K562 (cell line): ENCODE data around the gene TMA7B. TPM values are rescaled to one million over a fixed set of nuclear protein-coding genes. Genes with fewer than 3 reads are reported as not detected.
A peak's percentile ranks its signal among the peaks of the same experiment; 100 is the strongest.

Experiments
- ATAC-seq: fragments of 200-7000 bp; cut with Tn5 transposase; 3 replicates; pipeline ENCODE4 v1.9.1; 2020; ENCODE audit warnings: moderate library complexity
- BruUV-seq: library from RNA; stranded (reverse); fragments of 400-500 nt; replicated peaks from 2 replicates; lab custom pipeline; 2021; lab: Mats Ljungman, UMichigan
- CTCF ChIA-PET: fragments of 300-600 bp; formaldehyde crosslinking; extraction: SDS; loops from one replicate; lab custom pipeline; 2021; ENCODE audit warnings: low intra/inter-chr PET ratio; lab: Yijun Ruan, JAX
- POLR2A ChIA-PET: fragments of 300-600, 350-650 bp; sonication (Branson Sonifier 250); formaldehyde crosslinking; extraction: SDS; loops from one replicate; lab custom pipeline; 2021; ENCODE audit warnings: antibody characterized with exemption, inconsistent platforms; lab: Yijun Ruan, JAX
- DNase-seq, 4 experiments: peaks; one replicate each; pipeline versions ENCODE4 v3.0.0 to v3.0.0-alpha.2; 2011 to 2018; ENCODE audit warnings: low spot score in 3 of 4, mixed read lengths in 3 of 4; ENCODE audit errors: extremely low read depth in 1 of 4
- FAIRE-seq: peaks from 2 replicates; lab custom pipeline; 2011; peaks lifted over from hg19 to GRCh38; lab: Jason Lieb, UNC
- H2AFZ ChIP-seq: 2 replicates; pipeline ENCODE4 v1.6.0; 2011; ENCODE audit warnings: low read depth, low read length, control low read depth, inconsistent platforms
- H3K27ac ChIP-seq: fragments of 200-600 bp; 3 replicates; pipeline ENCODE4 v1.8.0; 2011; ENCODE audit warnings: low read depth, mild to moderate bottlenecking, control low read depth, inconsistent platforms, low read length, moderate library complexity, mixed read lengths; ENCODE audit errors: extremely low read depth
- H3K27me3 ChIP-seq, 2 experiments: fragments of 300-600 bp in 1 of 2; 2 replicates in 1 of 2; 3 replicates in 1 of 2; pipeline versions ENCODE4 v1.6.0 to v1.8.0; 2011; ENCODE audit warnings: inconsistent platforms in 2 of 2, low read length in 2 of 2, mild to moderate bottlenecking in 1 of 2, mixed read lengths in 1 of 2, moderate library complexity in 1 of 2; ENCODE audit not compliant: control insufficient read depth in 2 of 2, insufficient read depth in 2 of 2
- H3K36me3 ChIP-seq: fragments of 300-600 bp; 3 replicates; pipeline ENCODE4 v1.8.0; 2011; ENCODE audit warnings: mild to moderate bottlenecking, low read length, inconsistent platforms; ENCODE audit not compliant: control insufficient read depth, insufficient read depth
- H3K4me1 ChIP-seq, 2 experiments: fragments of 200-600 bp in 1 of 2; replicated peaks in 1 of 2; 2 replicates in 1 of 2; 3 replicates in 1 of 2; pipeline versions ENCODE4 v1.5.1 to v1.8.0; 2011; ENCODE audit warnings: inconsistent platforms in 2 of 2, low read length in 2 of 2, mild to moderate bottlenecking in 1 of 2, mixed read lengths in 1 of 2, moderate library complexity in 1 of 2; ENCODE audit not compliant: control insufficient read depth in 2 of 2, insufficient read depth in 2 of 2
- H3K4me2 ChIP-seq: 2 replicates; pipeline ENCODE4 v1.6.1; 2011; ENCODE audit warnings: low read length, control low read depth, inconsistent platforms, mixed read lengths; ENCODE audit not compliant: insufficient read depth
- H3K4me3 ChIP-seq: fragments of 200-600 bp; sonication (generic), shearing (Covaris generic); 2 replicates; pipeline ENCODE4 v1.5.1; 2016; ENCODE audit warnings: control low read depth, inconsistent platforms
- H3K79me2 ChIP-seq: fragments of 200-600 bp; 3 replicates; pipeline ENCODE4 v1.8.0; 2011; ENCODE audit warnings: low read length, inconsistent platforms; ENCODE audit not compliant: control insufficient read depth, insufficient read depth
- H3K9ac ChIP-seq, 2 experiments: 2 replicates each; pipeline versions ENCODE4 v1.6.0 to v1.6.1; 2011; ENCODE audit warnings: low read depth in 2 of 2, low read length in 2 of 2, control low read depth in 1 of 2, inconsistent platforms in 1 of 2, mild to moderate bottlenecking in 1 of 2, mixed read lengths in 1 of 2; ENCODE audit not compliant: insufficient read depth in 1 of 2
- H3K9me1 ChIP-seq: one replicate; pipeline ENCODE4 v1.6.0; 2011; ENCODE audit warnings: inconsistent platforms, mild to moderate bottlenecking, low read length, moderate library complexity; ENCODE audit not compliant: control insufficient read depth, insufficient read depth
- H3K9me3 ChIP-seq: replicated peaks from 2 replicates; pipeline ENCODE4 v1.5.1; 2011; ENCODE audit warnings: low read depth, low read length, inconsistent platforms; ENCODE audit not compliant: control insufficient read depth, insufficient read depth
- H4K20me1 ChIP-seq: replicated peaks from 2 replicates; pipeline ENCODE4 v1.6.1; 2011; ENCODE audit warnings: low read length, inconsistent platforms, mixed read lengths; ENCODE audit not compliant: control insufficient read depth, insufficient read depth
- KLF13 ChIP-seq: fragments of 450-650 bp; IDR thresholded peaks from 2 replicates; pipeline ENCODE4 v1.6.1; 2016; ENCODE audit warnings: missing genetic modification characterization, low read depth, mild to moderate bottlenecking, missing compliant biosample characterization, moderate library complexity, borderline replicate concordance
- POLR2G ChIP-seq: fragments of 200-400 bp; formaldehyde crosslinking; IDR thresholded peaks from 2 replicates; pipeline ENCODE4 v1.6.1; 2017; ENCODE audit warnings: low read depth, mild to moderate bottlenecking, antibody characterized with exemption, low read length, moderate library complexity
- RBFOX2 ChIP-seq: fragments of 200-400 bp; formaldehyde crosslinking; IDR thresholded peaks from 2 replicates; pipeline ENCODE4 v1.6.1; 2017; ENCODE audit warnings: low read depth, mild to moderate bottlenecking, low read length, moderate library complexity
- SETDB1 ChIP-seq: IDR thresholded peaks from one replicate; pipeline ENCODE4 v1.6.1; 2012; ENCODE audit warnings: low read length, control low read depth, inconsistent platforms
- ZKSCAN8 ChIP-seq: fragments of 200-800 bp; sonication (Bioruptor generic); IDR thresholded peaks from 2 replicates; pipeline ENCODE4 v1.6.1; 2016; ENCODE audit warnings: missing genetic modification characterization, missing compliant biosample characterization
- ZNF584 ChIP-seq: fragments of 200-800 bp; sonication (Bioruptor generic); IDR thresholded peaks from 2 replicates; pipeline ENCODE4 v1.6.1; 2016; ENCODE audit warnings: low read depth, mild to moderate bottlenecking, missing genetic modification characterization, missing compliant biosample characterization
- WGBS: fragments of 100-300 bp; shearing (Covaris generic); methylation state at CpG from one replicate; pipeline ENCODE4 v1.1.6; 2016; ENCODE audit warnings: low coverage, mixed read lengths; ENCODE audit not compliant: insufficient coverage; ENCODE audit errors: missing lambda C conversion rate; 5-methylcytosine and 5-hydroxymethylcytosine counted together
- in situ Hi-C: fragments of 300-500 bp; cut with MboI; formaldehyde crosslinking; loops from 4 replicates; pipeline ENCODE4 v1.15.0; 2018; ENCODE audit warnings: inconsistent platforms, mixed read lengths
- intact Hi-C: fragments of 100-400 bp; cut with micrococcal nuclease; formaldehyde crosslinking; loops from 2 replicates; pipeline ENCODE4 v1.14.2; 2022
- polyA plus RNA-seq, 8 experiments: library from polyadenylated mRNA; depleted of rRNA in 4 of 8; stranded (reverse) in 5 of 8; unstranded in 3 of 8; fragments of >200 nt; fragmentation: Nextera tagmentation in 2 of 8; fragmentation: Illumina TruSeq in 1 of 8; extraction: Ambion mirVana in 2 of 8; extraction: Trizol in 1 of 8; gene quantifications; 2 replicates each; pipeline versions ENCODE4 v1.2.1 to v1.2.3, GENCODE V29; 2011 to 2014; ENCODE audit warnings: inconsistent platforms in 1 of 8, missing spikeins in 1 of 8
- total RNA-seq, 7 experiments: library from RNA; depleted of rRNA in 6 of 7; stranded (reverse); fragments of >200 nt in 6 of 7; fragmentation: Illumina TruSeq in 2 of 7; extraction: Trizol in 2 of 7; gene quantifications; 2 replicates each; pipeline versions ENCODE4 v1.2.1 to v1.2.3, GENCODE V29; 2011 to 2021; ENCODE audit warnings: low replicate concordance in 1 of 7
- TF ChIP-seq, protein P1 (sequence below): sonication (generic); formaldehyde crosslinking; IDR thresholded peaks from 2 replicates; pipeline ENCODE4 v1.8.0; 2023; ENCODE audit warnings: missing genetic modification reagents, mild to moderate bottlenecking, borderline replicate concordance
- TF ChIP-seq, protein P2 (sequence below): fragments of 200-800 bp; sonication (Bioruptor generic); IDR thresholded peaks from 2 replicates; pipeline ENCODE4 v1.6.1; 2017; ENCODE audit warnings: missing genetic modification characterization, missing compliant biosample characterization

The TMA7B gene
- total and polyA plus RNA-seq, 9 of the 15 experiments (the other 6 are each of a cell fraction or from before 2014, with no cell fraction given), result 5.6 to 14.2 (median 11.8) TPM

DNA sequence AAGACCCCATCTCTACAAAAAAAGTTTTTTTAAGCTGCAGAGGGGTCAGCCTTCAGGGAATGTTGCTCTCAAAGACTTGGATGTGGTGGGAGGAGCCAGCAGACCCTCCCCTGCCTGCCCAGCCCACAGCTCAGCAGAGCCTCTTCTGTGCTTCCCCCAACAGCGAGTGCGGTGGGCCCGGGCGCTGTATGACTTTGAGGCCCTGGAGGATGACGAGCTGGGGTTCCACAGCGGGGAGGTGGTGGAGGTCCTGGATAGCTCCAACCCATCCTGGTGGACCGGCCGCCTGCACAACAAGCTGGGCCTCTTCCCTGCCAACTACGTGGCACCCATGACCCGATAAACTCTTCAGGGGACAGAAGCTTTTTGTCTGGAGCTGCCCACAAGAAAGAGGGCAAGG is 10.5 kb downstream of the TMA7B start:
- no peak overlapping the region for H3K9ac ChIP-seq
- no peak overlapping the region for H3K4me3 ChIP-seq
- no peak overlapping the region for H3K27ac ChIP-seq
- TF ChIP-seq, protein P1, sequence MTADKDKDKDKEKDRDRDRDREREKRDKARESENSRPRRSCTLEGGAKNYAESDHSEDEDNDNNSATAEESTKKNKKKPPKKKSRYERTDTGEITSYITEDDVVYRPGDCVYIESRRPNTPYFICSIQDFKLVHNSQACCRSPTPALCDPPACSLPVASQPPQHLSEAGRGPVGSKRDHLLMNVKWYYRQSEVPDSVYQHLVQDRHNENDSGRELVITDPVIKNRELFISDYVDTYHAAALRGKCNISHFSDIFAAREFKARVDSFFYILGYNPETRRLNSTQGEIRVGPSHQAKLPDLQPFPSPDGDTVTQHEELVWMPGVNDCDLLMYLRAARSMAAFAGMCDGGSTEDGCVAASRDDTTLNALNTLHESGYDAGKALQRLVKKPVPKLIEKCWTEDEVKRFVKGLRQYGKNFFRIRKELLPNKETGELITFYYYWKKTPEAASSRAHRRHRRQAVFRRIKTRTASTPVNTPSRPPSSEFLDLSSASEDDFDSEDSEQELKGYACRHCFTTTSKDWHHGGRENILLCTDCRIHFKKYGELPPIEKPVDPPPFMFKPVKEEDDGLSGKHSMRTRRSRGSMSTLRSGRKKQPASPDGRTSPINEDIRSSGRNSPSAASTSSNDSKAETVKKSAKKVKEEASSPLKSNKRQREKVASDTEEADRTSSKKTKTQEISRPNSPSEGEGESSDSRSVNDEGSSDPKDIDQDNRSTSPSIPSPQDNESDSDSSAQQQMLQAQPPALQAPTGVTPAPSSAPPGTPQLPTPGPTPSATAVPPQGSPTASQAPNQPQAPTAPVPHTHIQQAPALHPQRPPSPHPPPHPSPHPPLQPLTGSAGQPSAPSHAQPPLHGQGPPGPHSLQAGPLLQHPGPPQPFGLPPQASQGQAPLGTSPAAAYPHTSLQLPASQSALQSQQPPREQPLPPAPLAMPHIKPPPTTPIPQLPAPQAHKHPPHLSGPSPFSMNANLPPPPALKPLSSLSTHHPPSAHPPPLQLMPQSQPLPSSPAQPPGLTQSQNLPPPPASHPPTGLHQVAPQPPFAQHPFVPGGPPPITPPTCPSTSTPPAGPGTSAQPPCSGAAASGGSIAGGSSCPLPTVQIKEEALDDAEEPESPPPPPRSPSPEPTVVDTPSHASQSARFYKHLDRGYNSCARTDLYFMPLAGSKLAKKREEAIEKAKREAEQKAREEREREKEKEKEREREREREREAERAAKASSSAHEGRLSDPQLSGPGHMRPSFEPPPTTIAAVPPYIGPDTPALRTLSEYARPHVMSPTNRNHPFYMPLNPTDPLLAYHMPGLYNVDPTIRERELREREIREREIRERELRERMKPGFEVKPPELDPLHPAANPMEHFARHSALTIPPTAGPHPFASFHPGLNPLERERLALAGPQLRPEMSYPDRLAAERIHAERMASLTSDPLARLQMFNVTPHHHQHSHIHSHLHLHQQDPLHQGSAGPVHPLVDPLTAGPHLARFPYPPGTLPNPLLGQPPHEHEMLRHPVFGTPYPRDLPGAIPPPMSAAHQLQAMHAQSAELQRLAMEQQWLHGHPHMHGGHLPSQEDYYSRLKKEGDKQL (CRISPR knock-in tag), result no peak
- TF ChIP-seq, protein P2, sequence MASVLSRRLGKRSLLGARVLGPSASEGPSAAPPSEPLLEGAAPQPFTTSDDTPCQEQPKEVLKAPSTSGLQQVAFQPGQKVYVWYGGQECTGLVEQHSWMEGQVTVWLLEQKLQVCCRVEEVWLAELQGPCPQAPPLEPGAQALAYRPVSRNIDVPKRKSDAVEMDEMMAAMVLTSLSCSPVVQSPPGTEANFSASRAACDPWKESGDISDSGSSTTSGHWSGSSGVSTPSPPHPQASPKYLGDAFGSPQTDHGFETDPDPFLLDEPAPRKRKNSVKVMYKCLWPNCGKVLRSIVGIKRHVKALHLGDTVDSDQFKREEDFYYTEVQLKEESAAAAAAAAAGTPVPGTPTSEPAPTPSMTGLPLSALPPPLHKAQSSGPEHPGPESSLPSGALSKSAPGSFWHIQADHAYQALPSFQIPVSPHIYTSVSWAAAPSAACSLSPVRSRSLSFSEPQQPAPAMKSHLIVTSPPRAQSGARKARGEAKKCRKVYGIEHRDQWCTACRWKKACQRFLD (CRISPR knock-in tag), result no peak
- TF ChIP-seq ZNF584 (CRISPR knock-in tag) (no peak), KLF13 (tag) (no peak), SETDB1 (no peak), POLR2G (peak; percentile 68), RBFOX2 (0 out of 2 replicates have a peak, but pooled peaks have one; percentile 25), ZKSCAN8 (no peak)
- DNase-seq, result no peak
- peaks cover 76% of the 10 kb centered on the region for H3K36me3 ChIP-seq
- H2AFZ ChIP-seq, result no peak overlapping the region
- peaks cover 12 to 22% of the 10 kb centered on the region in 2 experiments for H3K4me1 ChIP-seq
- H3K9me3 ChIP-seq, result no peaks in the 10 kb centered on the region
- no peak for ATAC-seq
- no peaks in the 10 kb centered on the region for H3K9me1 ChIP-seq
- 93% methylated on average over 4 of the region's 10 CpGs for WGBS
- FAIRE-seq, result no peak
- H4K20me1 ChIP-seq, result no peaks in the 10 kb centered on the region
- in situ Hi-C loops, result no loop called here
- no peaks in the 10 kb centered on the region for H3K27me3 ChIP-seq
- POLR2A ChIA-PET, result interaction anchor here (0.6 to 2.0 kb wide), 7 partner anchors 15 to 946 kb away, joined by 3 to 7 read pairs (median 5); no protein-coding TSS in a partner anchor
- no peak overlapping the region for H3K4me2 ChIP-seq
- CTCF ChIA-PET, result no interaction called here
- intact Hi-C loops, result no loop called here
- no TSS peak for BruUV-seq
- 0 out of 3 replicates have a peak, but pooled peaks cover 2% of the 10 kb centered on the region for H3K79me2 ChIP-seq
